ENCODE results near the gene SPATS2L.

SPATS2L gene

GRCh38 chr2:200466425-200467418 lies 160.2 kb downstream of the SPATS2L start:
- peak; percentile 85 for DNase-seq (ENCODE audit: low read depth)

- DNase-seq (ENCODE audit: low read depth), result no peak
Observed at GRCh38 chr2:200467806-200468681, 161.6 kb downstream of the SPATS2L start.

- no peak for DNase-seq (ENCODE audit: low read depth)
Observed at GRCh38 chr2:200469708-200470211, 163.3 kb downstream of the SPATS2L start.

- no peak for DNase-seq (ENCODE audit: low read depth)
Observed at GRCh38 chr2:200470230-200470629, 163.7 kb downstream of the SPATS2L start.

GRCh38 chr2:200471324-200471848 lies 164.9 kb downstream of the SPATS2L start:
- no peak for DNase-seq (ENCODE audit: low read depth)

- no peak for DNase-seq (ENCODE audit: low read depth)
Observed at GRCh38 chr2:200471928-200472645, 165.6 kb downstream of the SPATS2L start.

- no peak for DNase-seq (ENCODE audit: low read depth)
Observed at GRCh38 chr2:200472853-200473464, 166.5 kb downstream of the SPATS2L start.

GRCh38 chr2:200475795-200476194 lies 169.3 kb downstream of the SPATS2L start:
- no peak for DNase-seq (ENCODE audit: low read depth)

GRCh38 chr2:200476836-200477235 lies 170.3 kb downstream of the SPATS2L start:
- no peak for DNase-seq (ENCODE audit: low read depth)

GRCh38 chr2:200477667-200478131 lies 171.2 kb downstream of the SPATS2L start:
- DNase-seq (ENCODE audit: low read depth), result no peak

GRCh38 chr2:200479692-200480265 lies 173.3 kb downstream of the SPATS2L start:
- DNase-seq (ENCODE audit: low read depth), result peak; percentile 90

GRCh38 chr2:200482194-200482593 lies 175.7 kb downstream of the SPATS2L start:
- no peak for DNase-seq (ENCODE audit: low read depth)

GRCh38 chr2:200483729-200484198 lies 177.3 kb downstream of the SPATS2L start:
- DNase-seq (ENCODE audit: low read depth), result peak; percentile 34

GRCh38 chr2:200484934-200485333 lies 178.4 kb downstream of the SPATS2L start:
- peak; percentile 27 for DNase-seq (ENCODE audit: low read depth)

GRCh38 chr2:200486529-200486928 lies 180.0 kb downstream of the SPATS2L start:
- peak; percentile 30 for DNase-seq (ENCODE audit: low read depth)

GRCh38 chr2:200488169-200488568 lies 181.7 kb downstream of the SPATS2L start:
- DNase-seq (ENCODE audit: low read depth), result no peak

GRCh38 chr2:200490001-200490400 lies 183.5 kb downstream of the SPATS2L start:
- no peak for DNase-seq (ENCODE audit: low read depth)

GRCh38 chr2:200492656-200493055 lies 186.2 kb downstream of the SPATS2L start:
- DNase-seq (ENCODE audit: low read depth), result no peak

GRCh38 chr2:200494048-200494447 lies 187.6 kb downstream of the SPATS2L start:
- DNase-seq (ENCODE audit: low read depth), result peak; percentile 23

- no peak for DNase-seq (ENCODE audit: low read depth)
Observed at GRCh38 chr2:200496696-200497095, 190.2 kb downstream of the SPATS2L start.
